Mesothelial cell of epicardium (in vitro differentiated cells): ENCODE results near the gene RELL1. TPM values are rescaled to one million over a fixed set of nuclear protein-coding genes. Genes with fewer than 3 reads are reported as not detected.

Experiments used
- DNase-seq, 2 experiments: peaks; one replicate each; pipeline ENCODE4 v3.0.0; 2021; ENCODE audit warnings: low spot score in 2 of 2; ENCODE audit not compliant: unreplicated experiment in 2 of 2
- H3K27ac Mint-ChIP-seq: 2 replicates; pipeline ENCODE4 v1.8.0; 2021; ENCODE audit warnings: mixed read lengths
- H3K27me3 Mint-ChIP-seq: 2 replicates; pipeline ENCODE4 v1.8.0; 2021; ENCODE audit warnings: low read depth, mixed read lengths
- H3K36me3 Mint-ChIP-seq: 2 replicates; pipeline ENCODE4 v1.8.0; 2021; ENCODE audit warnings: mixed read lengths
- H3K4me1 Mint-ChIP-seq: 2 replicates; pipeline ENCODE4 v1.8.0; 2021; ENCODE audit warnings: mixed read lengths
- H3K4me3 Mint-ChIP-seq: 2 replicates; pipeline ENCODE4 v1.8.0; 2021; ENCODE audit warnings: mild to moderate bottlenecking, moderate library complexity, mixed read lengths
- H3K9me3 Mint-ChIP-seq: 2 replicates; pipeline ENCODE4 v1.8.0; 2021; ENCODE audit warnings: mixed read lengths
- total RNA-seq: library from RNA; stranded (reverse); gene quantifications from 3 replicates; pipeline ENCODE4 v1.2.1, GENCODE V29; 2021
- TF ChIP-seq, protein P1 (sequence below): fragments of 200-600 bp; sonication (generic); IDR thresholded peaks from one replicate; pipeline ENCODE4 v1.5.0; 2021; ENCODE audit warnings: antibody characterized with exemption; ENCODE audit not compliant: unreplicated experiment

The RELL1 gene
- total RNA-seq, 1 donor from 2014 or later: 11.7 TPM

DNA sequence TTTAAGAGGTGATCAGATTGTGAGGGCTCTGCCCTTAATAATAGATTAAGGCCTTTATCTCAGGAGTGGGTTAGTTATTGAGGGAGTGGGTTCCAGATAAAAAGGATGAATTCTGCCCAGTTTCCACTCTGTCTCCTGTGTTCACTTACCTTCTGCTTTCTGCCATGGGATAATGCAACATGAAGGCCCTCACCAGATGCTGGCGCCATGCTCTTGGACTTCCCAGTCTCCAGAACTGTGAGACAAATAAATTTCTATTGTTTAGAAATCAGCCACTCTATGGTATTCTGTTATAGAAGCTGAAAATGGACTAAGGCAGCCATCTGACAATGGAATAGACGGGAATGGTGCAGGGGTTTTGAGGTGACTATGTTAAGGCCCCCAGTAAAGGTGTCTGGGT is 6.9 kb upstream of the RELL1 start:
- TF ChIP-seq, protein P1, sequence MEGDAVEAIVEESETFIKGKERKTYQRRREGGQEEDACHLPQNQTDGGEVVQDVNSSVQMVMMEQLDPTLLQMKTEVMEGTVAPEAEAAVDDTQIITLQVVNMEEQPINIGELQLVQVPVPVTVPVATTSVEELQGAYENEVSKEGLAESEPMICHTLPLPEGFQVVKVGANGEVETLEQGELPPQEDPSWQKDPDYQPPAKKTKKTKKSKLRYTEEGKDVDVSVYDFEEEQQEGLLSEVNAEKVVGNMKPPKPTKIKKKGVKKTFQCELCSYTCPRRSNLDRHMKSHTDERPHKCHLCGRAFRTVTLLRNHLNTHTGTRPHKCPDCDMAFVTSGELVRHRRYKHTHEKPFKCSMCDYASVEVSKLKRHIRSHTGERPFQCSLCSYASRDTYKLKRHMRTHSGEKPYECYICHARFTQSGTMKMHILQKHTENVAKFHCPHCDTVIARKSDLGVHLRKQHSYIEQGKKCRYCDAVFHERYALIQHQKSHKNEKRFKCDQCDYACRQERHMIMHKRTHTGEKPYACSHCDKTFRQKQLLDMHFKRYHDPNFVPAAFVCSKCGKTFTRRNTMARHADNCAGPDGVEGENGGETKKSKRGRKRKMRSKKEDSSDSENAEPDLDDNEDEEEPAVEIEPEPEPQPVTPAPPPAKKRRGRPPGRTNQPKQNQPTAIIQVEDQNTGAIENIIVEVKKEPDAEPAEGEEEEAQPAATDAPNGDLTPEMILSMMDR: no peak
- no peaks in the 10 kb centered on the region for H3K36me3 Mint-ChIP-seq
- peaks cover 4% of the 10 kb centered on the region for H3K9me3 Mint-ChIP-seq
- peaks cover 15% of the 10 kb centered on the region for H3K27me3 Mint-ChIP-seq
- no peak overlapping the region for H3K4me3 Mint-ChIP-seq
- H3K27ac Mint-ChIP-seq: no peak overlapping the region
- peaks cover 6% of the 10 kb centered on the region for H3K4me1 Mint-ChIP-seq
- DNase-seq: no peak

DNA sequence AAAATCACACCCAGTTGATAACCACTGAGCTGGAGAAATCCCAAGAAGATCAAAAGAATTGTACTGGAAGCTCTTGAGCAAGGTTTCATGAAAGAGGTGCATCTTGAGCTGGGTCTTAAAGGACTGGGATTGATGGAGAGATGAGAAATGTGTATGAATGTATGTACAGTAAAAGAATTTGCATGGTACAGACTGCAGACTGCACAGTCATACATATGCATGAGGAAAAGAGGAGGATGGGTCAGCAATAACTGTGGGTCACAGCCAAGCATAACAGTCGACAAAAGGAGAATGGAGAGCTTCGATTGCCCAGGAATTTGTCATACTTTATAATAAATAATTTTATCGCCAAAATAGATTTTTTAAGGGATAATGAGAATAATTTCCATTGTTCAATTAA is 4.8 kb upstream of the RELL1 start:
- H3K27ac Mint-ChIP-seq: no peak overlapping the region
- TF ChIP-seq, protein P1: no peak
- peaks cover 4% of the 10 kb centered on the region for H3K9me3 Mint-ChIP-seq
- H3K27me3 Mint-ChIP-seq: peaks cover 17% of the 10 kb centered on the region
- no peak overlapping the region for H3K4me3 Mint-ChIP-seq
- DNase-seq: no peak
- H3K4me1 Mint-ChIP-seq: peaks cover 6% of the 10 kb centered on the region
- no peaks in the 10 kb centered on the region for H3K36me3 Mint-ChIP-seq

DNA sequence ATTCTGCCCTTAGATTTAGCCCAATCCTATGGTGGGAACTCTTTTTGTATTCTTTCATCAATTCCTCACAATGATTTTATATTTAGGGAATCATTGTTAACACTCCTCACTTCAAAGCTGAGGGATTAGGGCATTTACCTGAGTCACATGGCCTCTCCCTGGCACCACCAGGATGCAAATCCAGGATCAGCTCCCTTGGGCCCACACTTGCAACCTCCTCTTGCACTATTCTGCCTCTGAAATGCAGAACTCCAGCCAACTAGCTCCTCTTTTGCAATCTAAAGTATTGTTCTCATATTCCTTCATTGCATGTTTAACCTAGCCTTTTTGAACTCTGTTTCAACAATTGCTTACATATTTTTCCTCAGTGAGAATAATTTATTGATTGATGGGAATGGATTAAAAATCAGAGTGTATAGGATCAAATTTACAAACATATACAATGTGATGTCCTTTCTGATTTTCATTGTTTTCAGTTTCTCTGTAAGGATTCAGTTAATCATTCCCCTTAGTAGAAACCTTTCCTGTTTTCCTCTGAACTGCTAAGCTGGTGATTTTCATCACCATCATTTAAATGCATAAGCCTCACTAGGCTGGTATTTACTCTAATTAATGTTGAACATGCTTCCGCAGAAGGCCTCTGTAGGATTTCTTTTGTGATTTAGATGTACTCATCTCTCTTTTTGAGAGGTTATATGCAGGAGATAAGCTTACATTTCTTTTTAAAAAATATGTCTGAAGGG is 3.3 kb upstream of the RELL1 start:
- TF ChIP-seq, protein P1: no peak
- Mint-ChIP-seq H3K27ac (no peak overlapping the region), H3K36me3 (no peaks in the 10 kb centered on the region), H3K27me3 (peaks cover 19% of the 10 kb centered on the region), H3K4me3 (no peak overlapping the region), H3K4me1 (peaks cover 14% of the 10 kb centered on the region), H3K9me3 (peaks cover 4% of the 10 kb centered on the region)
- DNase-seq: no peak

DNA sequence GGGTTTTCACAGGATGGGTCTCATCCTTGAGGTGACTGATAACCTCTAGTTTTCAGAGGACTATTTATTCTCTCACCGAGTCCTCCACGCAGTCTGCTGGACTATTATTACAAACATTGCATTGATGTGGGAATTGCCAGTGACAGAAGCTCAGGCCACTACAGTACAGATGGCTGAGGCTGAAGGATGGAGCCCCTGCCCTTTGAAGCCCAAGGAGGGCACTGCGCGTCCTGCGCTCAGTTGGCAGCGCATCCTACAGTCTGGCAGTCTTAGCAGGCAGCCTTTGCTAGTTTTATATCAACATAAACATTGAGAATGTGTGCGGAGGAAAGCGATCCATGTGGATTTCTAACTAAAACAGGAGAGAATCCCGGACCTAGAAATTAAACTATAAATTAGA is 1.5 kb upstream of the RELL1 start:
- Mint-ChIP-seq H3K27me3 (peaks cover 22% of the 10 kb centered on the region), H3K4me3 (no peak overlapping the region), H3K4me1 (peaks cover 14% of the 10 kb centered on the region), H3K27ac (no peak overlapping the region), H3K9me3 (peaks cover 4% of the 10 kb centered on the region), H3K36me3 (no peaks in the 10 kb centered on the region)
- no peak for DNase-seq
- TF ChIP-seq, protein P1: no peak

DNA sequence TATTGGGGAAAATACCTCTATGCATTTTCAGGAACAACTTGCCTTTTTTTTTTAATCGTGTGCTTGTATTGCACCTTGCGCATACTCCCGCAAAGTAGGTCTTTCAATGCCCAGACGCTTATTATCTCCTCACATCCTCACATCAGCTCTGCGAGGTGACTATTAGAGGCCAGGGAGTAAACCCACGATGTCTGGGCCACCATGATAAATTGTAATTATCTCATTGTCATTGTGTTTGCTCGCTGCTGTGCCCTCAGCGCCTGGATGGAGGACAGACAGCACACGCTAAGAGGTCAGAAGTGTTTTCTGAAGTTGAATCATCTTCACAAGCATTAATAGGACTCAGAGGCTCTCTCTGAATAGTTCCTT is 1.0 kb upstream of the RELL1 start:
- TF ChIP-seq, protein P1: no peak
- peak overlapping the region; percentile 32 for H3K27ac Mint-ChIP-seq
- H3K4me1 Mint-ChIP-seq: peaks cover 14% of the 10 kb centered on the region
- H3K9me3 Mint-ChIP-seq: no peaks in the 10 kb centered on the region
- no peak for DNase-seq
- no peaks in the 10 kb centered on the region for H3K36me3 Mint-ChIP-seq
- H3K4me3 Mint-ChIP-seq: peak overlapping the region; percentile 73
- peaks cover 21% of the 10 kb centered on the region for H3K27me3 Mint-ChIP-seq
